ENCODE data around the gene TESMIN.
A peak's percentile ranks its signal among the peaks of the same experiment; 100 is the strongest.

TESMIN gene

GRCh38 chr11:68684385-68685356 lies 66.6 kb downstream of the TESMIN start, which contains the start of gene GAL:
Gene GAL, plus strand, starts transcription at chr11:68684544. Its CDS starts 380 bp downstream, at chr11:68684924.
- POLR2A ChIA-PET: no interaction called here
- no peak for TF ChIP-seq CTCF (IDR thresholded peaks at IDR 0.05; ENCODE audit: insufficient read depth, low read length, missing control alignments)
- DNase-seq (ENCODE audit: low read depth, low spot score): no peak
- H3K4me3 ChIP-seq (ENCODE audit: low read depth, low read length): 0 out of 2 replicates have a peak within 1 kb of the TSS, but pooled peaks have one; percentile 3
- CTCF ChIA-PET: interaction anchor here (0.7 kb wide), 1 partner anchor 122 kb away, joined by 3 read pairs; no protein-coding TSS in a partner anchor

GRCh38 chr11:68683536-68684384 lies 67.6 kb downstream of the TESMIN start:
- CTCF ChIA-PET: no interaction called here
- H3K4me3 ChIP-seq (ENCODE audit: low read depth, low read length): no peak overlapping the region
- POLR2A ChIA-PET: no interaction called here
- TF ChIP-seq CTCF (IDR thresholded peaks at IDR 0.05; ENCODE audit: insufficient read depth, low read length, missing control alignments): no peak
- DNase-seq (ENCODE audit: low read depth, low spot score): no peak

GRCh38 chr11:68683121-68683520 lies 68.2 kb downstream of the TESMIN start:
- ChIA-PET POLR2A (no interaction called here), CTCF (no interaction called here)
- no peak for TF ChIP-seq CTCF (IDR thresholded peaks at IDR 0.05; ENCODE audit: insufficient read depth, low read length, missing control alignments)
- no peak for DNase-seq (ENCODE audit: low read depth, low spot score)
- no peak overlapping the region for H3K4me3 ChIP-seq (ENCODE audit: low read depth, low read length)

- POLR2A ChIA-PET: no interaction called here
Measured at GRCh38 chr11:68682531-68682961, 68.8 kb downstream of the TESMIN start.

GRCh38 chr11:68680541-68681231 lies 70.6 kb downstream of the TESMIN start:
- no peak for DNase-seq (ENCODE audit: low read depth, low spot score)
- no peak for TF ChIP-seq CTCF (IDR thresholded peaks at IDR 0.05; ENCODE audit: insufficient read depth, low read length, missing control alignments)
- POLR2A ChIA-PET: no interaction called here
- CTCF ChIA-PET: no interaction called here
- H3K4me3 ChIP-seq (ENCODE audit: low read depth, low read length): no peak overlapping the region

More at GRCh38 chr11:68682531-68682961, 68.8 kb downstream of the TESMIN start:
- no peak for DNase-seq (ENCODE audit: low read depth, low spot score)
- no peak overlapping the region for H3K4me3 ChIP-seq (ENCODE audit: low read depth, low read length)
- TF ChIP-seq CTCF (IDR thresholded peaks at IDR 0.05; ENCODE audit: insufficient read depth, low read length, missing control alignments): no peak
- CTCF ChIA-PET: no interaction called here

Data from AG04449 (cell line).